GM18873 (cell line): ENCODE results near the gene C10orf120.

Source experiments
- ATAC-seq: cut with Tn5 transposase; IDR thresholded peaks from one replicate; pipeline ENCODE4 v1.9.1; 2021; ENCODE audit warnings: mild to moderate bottlenecking, moderate library complexity, moderate number of reproducible peaks; ENCODE audit not compliant: unreplicated experiment, low FRiP score

C10orf120 gene

GRCh38 chr10:122663516-122664130 lies 36.0 kb downstream of the C10orf120 start:
- no peak for ATAC-seq

- no peak for ATAC-seq
Observed at GRCh38 chr10:122662231-122662630, 37.4 kb downstream of the C10orf120 start.

GRCh38 chr10:122660696-122661095 lies 39.0 kb downstream of the C10orf120 start:
- ATAC-seq, result no peak

- no peak for ATAC-seq
Observed at GRCh38 chr10:122659651-122660050, 40.0 kb downstream of the C10orf120 start.

GRCh38 chr10:122659126-122659525 lies 40.5 kb downstream of the C10orf120 start:
- no peak for ATAC-seq

- no peak for ATAC-seq
Observed at GRCh38 chr10:122658356-122659049, 41.1 kb downstream of the C10orf120 start.

- ATAC-seq, result no peak
Observed at GRCh38 chr10:122657729-122658128, 41.9 kb downstream of the C10orf120 start.

- ATAC-seq, result no peak
Observed at GRCh38 chr10:122657255-122657654, 42.4 kb downstream of the C10orf120 start.

GRCh38 chr10:122656741-122657140 lies 42.9 kb downstream of the C10orf120 start:
- ATAC-seq, result no peak

- no peak for ATAC-seq
Observed at GRCh38 chr10:122656308-122656705, 43.3 kb downstream of the C10orf120 start.

GRCh38 chr10:122655524-122656307 lies 43.9 kb downstream of the C10orf120 start:
- no peak for ATAC-seq

- no peak for ATAC-seq
Observed at GRCh38 chr10:122650331-122650730, 49.3 kb downstream of the C10orf120 start.

- no peak for ATAC-seq
Observed at GRCh38 chr10:122649903-122650302, 49.7 kb downstream of the C10orf120 start.

- ATAC-seq, result no peak
Observed at GRCh38 chr10:122648599-122649428, 50.8 kb downstream of the C10orf120 start.
